Activated CD8-positive, alpha-beta T cell treated with anti-CD3 and anti-CD28 coated beads, Interleukin-2, amount 10 ng/mL, durations not matched to agents 7 days and 5 days (primary cell): ENCODE measurements around the gene DAPK2. TPM values are rescaled to one million over a fixed set of nuclear protein-coding genes. Genes with fewer than 3 reads are reported as not detected.

Experiments
- ATAC-seq: fragments of 150-1000 bp; cut with Tn5 transposase; one replicate; pipeline ENCODE4 v1.10.0; 2021; ENCODE audit warnings: moderate library complexity
- CTCF ChIA-PET: fragments of 350-600 bp; sonication (Branson Sonifier 250); formaldehyde crosslinking; loops from one replicate; lab custom pipeline; 2021; ENCODE audit warnings: antibody characterized with exemption; lab: Charles Lee
- POLR2A ChIA-PET: fragments of 350-600 bp; sonication (Branson Sonifier 250); formaldehyde crosslinking; loops from one replicate; lab custom pipeline; 2021; ENCODE audit warnings: antibody characterized with exemption; lab: Charles Lee
- DNase-seq: peaks from one replicate; pipeline ENCODE4 v3.0.0-alpha.2; 2020
- H3K27ac Mint-ChIP-seq: one replicate; pipeline ENCODE4 v1.8.0; 2021; ENCODE audit warnings: mild to moderate bottlenecking, mixed read lengths
- H3K27me3 Mint-ChIP-seq: one replicate; pipeline ENCODE4 v1.8.0; 2021; ENCODE audit warnings: low read depth, mixed read lengths
- H3K36me3 Mint-ChIP-seq: one replicate; pipeline ENCODE4 v1.8.0; 2021; ENCODE audit warnings: low read depth, mixed read lengths
- H3K4me1 Mint-ChIP-seq: one replicate; pipeline ENCODE4 v1.8.0; 2021; ENCODE audit warnings: low read depth, mixed read lengths
- H3K4me3 Mint-ChIP-seq: one replicate; pipeline ENCODE4 v1.8.0; 2021; ENCODE audit warnings: mild to moderate bottlenecking, mixed read lengths
- H3K9me3 Mint-ChIP-seq: one replicate; pipeline ENCODE4 v1.8.0; 2022; ENCODE audit warnings: mixed read lengths; ENCODE audit not compliant: insufficient read depth
- total RNA-seq, 2 experiments: library from RNA; stranded (reverse); gene quantifications; one replicate each; pipeline ENCODE4 v1.2.3, GENCODE V29; 2021

The DAPK2 gene
- total RNA-seq, 2 experiments from 2014 or later = 1.3 to 1.5 TPM

- H3K4me1 Mint-ChIP-seq = peaks cover 29% of the 10 kb centered on the region
- DNase-seq (no peak), ATAC-seq (peak; percentile 27)
- ChIA-PET POLR2A (interaction anchor here (1.0 kb wide), 1 partner anchor 106 kb away, joined by 7 read pairs; the partner anchor contains the start of gene HERC1), CTCF (interaction anchor here (0.7 to 1.3 kb wide), 2 partner anchors 65 to 107 kb away, joined by 3 to 4 read pairs; no protein-coding TSS in a partner anchor)
- no peaks in the 10 kb centered on the region for H3K9me3 Mint-ChIP-seq
- no peaks in the 10 kb centered on the region for H3K27me3 Mint-ChIP-seq
- H3K27ac Mint-ChIP-seq = peak overlapping the region; percentile 79
- no peak overlapping the region for H3K4me3 Mint-ChIP-seq
- peaks cover 4% of the 10 kb centered on the region for H3K36me3 Mint-ChIP-seq
Observed at GRCh38 chr15:63939531-63940130, 106.7 kb downstream of the DAPK2 start.

- Mint-ChIP-seq H3K36me3 (peaks cover 4% of the 10 kb centered on the region), H3K27ac (peak overlapping the region; percentile 79), H3K4me3 (no peak overlapping the region), H3K4me1 (peaks cover 29% of the 10 kb centered on the region), H3K9me3 (no peaks in the 10 kb centered on the region), H3K27me3 (no peaks in the 10 kb centered on the region)
- ChIA-PET POLR2A (interaction anchor here (0.6 to 1.0 kb wide), 2 partner anchors 41 to 105 kb away, joined by 3 to 7 read pairs; partner anchors contain the start of gene HERC1), CTCF (interaction anchor here (0.7 to 1.6 kb wide), 5 partner anchors 11 to 328 kb away, joined by 3 to 4 read pairs (median 3); no protein-coding TSS in a partner anchor)
- DNase-seq (no peak), ATAC-seq (peak; percentile 42)
Observed at GRCh38 chr15:63938486-63939061, 107.7 kb downstream of the DAPK2 start.

- DNase-seq (no peak), ATAC-seq (no peak)
- Mint-ChIP-seq H3K4me1 (peaks cover 13% of the 10 kb centered on the region), H3K27ac (no peak overlapping the region), H3K27me3 (peaks cover 2% of the 10 kb centered on the region), H3K9me3 (no peaks in the 10 kb centered on the region), H3K4me3 (no peak overlapping the region), H3K36me3 (no peaks in the 10 kb centered on the region)
- POLR2A ChIA-PET = no interaction called here
- CTCF ChIA-PET = interaction anchor here (0.7 to 7.0 kb wide), 4 partner anchors 12 to 282 kb away, joined by 3 to 36 read pairs (median 4); no protein-coding TSS in a partner anchor
Observed at GRCh38 chr15:63933522-63933921, 112.8 kb downstream of the DAPK2 start.

GRCh38 chr15:63931556-63931955 is 114.7 kb downstream of the DAPK2 start:
- no peak for ATAC-seq
- no peak overlapping the region for H3K4me3 Mint-ChIP-seq
- H3K27ac Mint-ChIP-seq = no peak overlapping the region
- POLR2A ChIA-PET = no interaction called here
- peaks cover 7% of the 10 kb centered on the region for H3K27me3 Mint-ChIP-seq
- H3K36me3 Mint-ChIP-seq = no peaks in the 10 kb centered on the region
- DNase-seq = no peak
- no peaks in the 10 kb centered on the region for H3K9me3 Mint-ChIP-seq
- no peaks in the 10 kb centered on the region for H3K4me1 Mint-ChIP-seq
- CTCF ChIA-PET = interaction anchor here (1.1 to 7.0 kb wide), 3 partner anchors 14 to 179 kb away, joined by 3 to 36 read pairs (median 4); partner anchors contain the start of gene DAPK2

- Mint-ChIP-seq H3K4me3 (no peak overlapping the region), H3K27me3 (peaks cover 10% of the 10 kb centered on the region), H3K4me1 (no peaks in the 10 kb centered on the region), H3K9me3 (no peaks in the 10 kb centered on the region), H3K27ac (no peak overlapping the region), H3K36me3 (no peaks in the 10 kb centered on the region)
- ATAC-seq (no peak), DNase-seq (no peak)
- CTCF ChIA-PET = interaction anchor here (1.0 to 7.0 kb wide), 2 partner anchors 15 to 41 kb away, joined by 3 to 36 read pairs; no protein-coding TSS in a partner anchor
- POLR2A ChIA-PET = no interaction called here
Observed at GRCh38 chr15:63930034-63930433, 116.3 kb downstream of the DAPK2 start.

- CTCF ChIA-PET = interaction anchor here (1.8 kb wide), 1 partner anchor 17 kb away, joined by 9 read pairs; no protein-coding TSS in a partner anchor
- H3K4me3 Mint-ChIP-seq = no peak overlapping the region
- POLR2A ChIA-PET = no interaction called here
- H3K27me3 Mint-ChIP-seq = peaks cover 10% of the 10 kb centered on the region
- DNase-seq = no peak
- H3K27ac Mint-ChIP-seq = no peak overlapping the region
- peaks cover 10% of the 10 kb centered on the region for H3K4me1 Mint-ChIP-seq
- H3K9me3 Mint-ChIP-seq = no peaks in the 10 kb centered on the region
- no peaks in the 10 kb centered on the region for H3K36me3 Mint-ChIP-seq
- no peak for ATAC-seq
Observed at GRCh38 chr15:63928185-63928842, 118.0 kb downstream of the DAPK2 start.

- POLR2A ChIA-PET = no interaction called here
- no peak for DNase-seq
- Mint-ChIP-seq H3K4me1 (peaks cover 24% of the 10 kb centered on the region), H3K27me3 (peaks cover 10% of the 10 kb centered on the region), H3K4me3 (no peak overlapping the region), H3K27ac (no peak overlapping the region), H3K36me3 (no peaks in the 10 kb centered on the region), H3K9me3 (no peaks in the 10 kb centered on the region)
- no peak for ATAC-seq
- CTCF ChIA-PET = no interaction called here
Observed at GRCh38 chr15:63923993-63924950, 122.0 kb downstream of the DAPK2 start.

- H3K9me3 Mint-ChIP-seq = no peaks in the 10 kb centered on the region
- peaks cover 24% of the 10 kb centered on the region for H3K4me1 Mint-ChIP-seq
- no peak overlapping the region for H3K4me3 Mint-ChIP-seq
- ChIA-PET POLR2A (no interaction called here), CTCF (interaction anchor here (1.5 to 2.1 kb wide), 2 partner anchors 10 to 171 kb away, joined by 4 to 6 read pairs; no protein-coding TSS in a partner anchor)
- no peak overlapping the region for H3K27ac Mint-ChIP-seq
- ATAC-seq = no peak
- no peaks in the 10 kb centered on the region for H3K36me3 Mint-ChIP-seq
- no peak for DNase-seq
- H3K27me3 Mint-ChIP-seq = peaks cover 7% of the 10 kb centered on the region
Observed at GRCh38 chr15:63922916-63923315, 123.4 kb downstream of the DAPK2 start.

GRCh38 chr15:63922261-63922904 is 123.9 kb downstream of the DAPK2 start:
- Mint-ChIP-seq H3K27me3 (peaks cover 6% of the 10 kb centered on the region), H3K9me3 (no peaks in the 10 kb centered on the region), H3K4me3 (no peak overlapping the region), H3K4me1 (peaks cover 24% of the 10 kb centered on the region), H3K27ac (no peak overlapping the region), H3K36me3 (no peaks in the 10 kb centered on the region)
- DNase-seq = no peak
- CTCF ChIA-PET = interaction anchor here (1.5 to 2.1 kb wide), 3 partner anchors 10 to 170 kb away, joined by 4 to 6 read pairs (median 6); no protein-coding TSS in a partner anchor
- ATAC-seq = no peak
- POLR2A ChIA-PET = no interaction called here

- no peaks in the 10 kb centered on the region for H3K9me3 Mint-ChIP-seq
- DNase-seq (no peak), ATAC-seq (no peak)
- H3K4me1 Mint-ChIP-seq = peaks cover 24% of the 10 kb centered on the region
- CTCF ChIA-PET = interaction anchor here (0.7 to 3.3 kb wide), 9 partner anchors 12 to 199 kb away, joined by 3 to 20 read pairs (median 3); no protein-coding TSS in a partner anchor
- POLR2A ChIA-PET = interaction anchor here (0.6 kb wide), 1 partner anchor 111 kb away, joined by 3 read pairs; no protein-coding TSS in a partner anchor
- H3K4me3 Mint-ChIP-seq = no peak overlapping the region
- no peak overlapping the region for H3K27ac Mint-ChIP-seq
- H3K36me3 Mint-ChIP-seq = no peaks in the 10 kb centered on the region
- no peaks in the 10 kb centered on the region for H3K27me3 Mint-ChIP-seq
Observed at GRCh38 chr15:63920504-63921175, 125.6 kb downstream of the DAPK2 start.
